Neural cell (in vitro differentiated cells): Measurements from ENCODE around the gene CRIM1.

ENCODE experiments used
- CTCF ChIP-seq: fragments of 450-650 bp; IDR thresholded peaks from 2 replicates; pipeline ENCODE4 v1.5.1; 2014; ENCODE audit warnings: antibody characterized with exemption, mild to moderate bottlenecking, moderate library complexity; ENCODE audit not compliant: poor library complexity, severe bottlenecking
- EP300 ChIP-seq: fragments of 450-650 bp; conservative IDR thresholded peaks from 2 replicates; pipeline ENCODE4 v1.6.1; 2014; ENCODE audit warnings: antibody characterized with exemption, mild to moderate bottlenecking, moderate library complexity; ENCODE audit not compliant: poor library complexity, severe bottlenecking
- EZH2 ChIP-seq: fragments of 200-600, 300-800 bp; shearing (Covaris generic), sonication (generic); IDR thresholded peaks from 2 replicates; pipeline ENCODE4 v1.6.1; 2014; ENCODE audit warnings: antibody characterized with exemption, low read length, borderline replicate concordance, mild to moderate bottlenecking; ENCODE audit not compliant: insufficient read depth, poor library complexity, severe bottlenecking
- POLR2AphosphoS5 ChIP-seq: IDR thresholded peaks from 2 replicates; pipeline ENCODE4 v1.6.1; 2012
- RAD21 ChIP-seq: fragments of 450-650 bp; conservative IDR thresholded peaks from 2 replicates; pipeline ENCODE4 v1.6.1; 2014; ENCODE audit warnings: antibody characterized with exemption, mild to moderate bottlenecking, moderate library complexity
- SMC3 ChIP-seq: fragments of 450-650 bp; conservative IDR thresholded peaks from 2 replicates; pipeline ENCODE4 v1.6.1; 2014; ENCODE audit warnings: antibody characterized with exemption, mild to moderate bottlenecking, moderate library complexity; ENCODE audit not compliant: poor library complexity

GRCh38 chr2:36561237-36561944 lies 205.8 kb downstream of the CRIM1 start:
- TF ChIP-seq CTCF (no peak), SMC3 (no peak), EP300 (no peak), POLR2AphosphoS5 (no peak), EZH2 (no peak), RAD21 (no peak)
